HEK293 (cell line): ENCODE data around the gene TCP11.

Source experiments
- CTCF ChIA-PET: fragments of 350-600 bp; formaldehyde crosslinking; extraction: SDS; loops from one replicate; lab custom pipeline; 2021; ENCODE audit warnings: antibody characterized with exemption; lab: Yijun Ruan, JAX
- POLR2A ChIA-PET: fragments of 300-600 bp; formaldehyde crosslinking; extraction: SDS; loops from one replicate; lab custom pipeline; 2020; ENCODE audit warnings: antibody characterized with exemption, inconsistent platforms; lab: Yijun Ruan, JAX
- H3K27ac ChIP-seq: fragments of 200-500 bp; sonication (Bioruptor generic); 2 replicates; pipeline ENCODE4 v1.5.1; 2014; ENCODE audit warnings: low read depth, low read length, control low read depth, inconsistent platforms; ENCODE audit errors: extremely low read depth
- H3K36me3 ChIP-seq, 2 experiments: fragments of 200-500 bp in 1 of 2; sonication (Bioruptor generic) in 1 of 2; 1 replicate in 1 of 2; 2 replicates in 1 of 2; pipeline ENCODE4 v1.5.1; 2014 to 2017; ENCODE audit warnings: inconsistent platforms in 2 of 2, low read length in 2 of 2; ENCODE audit not compliant: control insufficient read depth in 2 of 2, insufficient read depth in 1 of 2
- H3K4me1 ChIP-seq: fragments of 200-500 bp; sonication (Bioruptor generic); 2 replicates; pipeline ENCODE4 v1.5.1; 2014; ENCODE audit warnings: mild to moderate bottlenecking, low read length, inconsistent platforms; ENCODE audit not compliant: control insufficient read depth, insufficient read depth
- H3K4me3 ChIP-seq: 2 replicates; pipeline ENCODE4 v1.5.1; 2011; ENCODE audit warnings: low read depth, mild to moderate bottlenecking, control low read depth, low read length, moderate library complexity
- H3K9me3 ChIP-seq: fragments of 200-500 bp; sonication (Bioruptor generic); 2 replicates; pipeline ENCODE4 v1.5.1; 2014; ENCODE audit warnings: low read depth, low read length, inconsistent platforms; ENCODE audit not compliant: control insufficient read depth, insufficient read depth
- BCL11A ChIP-seq: fragments of 450-650 bp; formaldehyde crosslinking; IDR thresholded peaks from 2 replicates; pipeline ENCODE4 v1.5.1; 2016; ENCODE audit warnings: low read depth, missing biosample characterization, missing genetic modification characterization
- GLIS1 ChIP-seq: fragments of 450-650 bp; formaldehyde crosslinking; IDR thresholded peaks from 2 replicates; pipeline ENCODE4 v1.5.1; 2016; ENCODE audit warnings: missing biosample characterization, missing genetic modification characterization
- KLF16 ChIP-seq: fragments of 450-650 bp; formaldehyde crosslinking; IDR thresholded peaks from 2 replicates; pipeline ENCODE4 v1.5.1; 2017; ENCODE audit warnings: missing biosample characterization, missing genetic modification characterization
- MZF1 ChIP-seq: fragments of 450-650 bp; formaldehyde crosslinking; IDR thresholded peaks from 2 replicates; pipeline ENCODE4 v1.5.1; 2017; ENCODE audit warnings: missing biosample characterization, missing genetic modification characterization, borderline replicate concordance
- PRDM1 ChIP-seq: fragments of 450-650 bp; formaldehyde crosslinking; IDR thresholded peaks from 2 replicates; pipeline ENCODE4; 2016; ENCODE audit warnings: missing biosample characterization, missing genetic modification characterization
- ZFP37 ChIP-seq: fragments of 450-650 bp; formaldehyde crosslinking; IDR thresholded peaks from 2 replicates; pipeline ENCODE4 v1.5.1; 2016; ENCODE audit warnings: missing biosample characterization, missing genetic modification characterization
- ZNF175 ChIP-seq: fragments of 450-650 bp; formaldehyde crosslinking; IDR thresholded peaks from 2 replicates; pipeline ENCODE4 v1.5.1; 2016; ENCODE audit warnings: missing biosample characterization, missing genetic modification characterization
- ZNF211 ChIP-seq: fragments of 450-650 bp; formaldehyde crosslinking; IDR thresholded peaks from 2 replicates; pipeline ENCODE4 v1.5.1; 2016; ENCODE audit warnings: low read depth, missing biosample characterization, missing genetic modification characterization
- ZNF24 ChIP-seq: fragments of 450-650 bp; formaldehyde crosslinking; IDR thresholded peaks from 2 replicates; pipeline ENCODE4 v1.5.1; 2016; ENCODE audit warnings: missing biosample characterization, missing genetic modification characterization
- ZNF266 ChIP-seq: fragments of 450-650 bp; formaldehyde crosslinking; IDR thresholded peaks from 2 replicates; pipeline ENCODE4 v1.5.1; 2016; ENCODE audit warnings: missing biosample characterization, missing genetic modification characterization, low read depth
- ZNF274 ChIP-seq, 2 experiments: fragments of 200-500 bp in 1 of 2; fragments of 450-650 bp in 1 of 2; sonication (Bioruptor generic) in 1 of 2; formaldehyde crosslinking in 1 of 2; IDR thresholded peaks; 2 replicates each; pipeline versions ENCODE4 v1.5.1 to v1.6.1; 2014 to 2016; ENCODE audit warnings: borderline replicate concordance in 1 of 2, inconsistent platforms in 1 of 2, low read length in 1 of 2, missing biosample characterization in 1 of 2, missing genetic modification characterization in 1 of 2
- ZNF398 ChIP-seq: fragments of 450-650 bp; formaldehyde crosslinking; IDR thresholded peaks from 2 replicates; pipeline ENCODE4 v1.5.1; 2017; ENCODE audit warnings: missing biosample characterization, missing genetic modification characterization
- ZNF416 ChIP-seq: fragments of 450-650 bp; formaldehyde crosslinking; IDR thresholded peaks from 2 replicates; pipeline ENCODE4 v1.5.1; 2016; ENCODE audit warnings: missing biosample characterization, missing genetic modification characterization
- ZNF510 ChIP-seq: fragments of 450-650 bp; formaldehyde crosslinking; IDR thresholded peaks from 2 replicates; pipeline ENCODE4 v1.5.1; 2018; ENCODE audit warnings: mild to moderate bottlenecking, missing genetic modification characterization, missing biosample characterization; ENCODE audit not compliant: insufficient replicate concordance
- ZNF571 ChIP-seq: fragments of 450-650 bp; formaldehyde crosslinking; IDR thresholded peaks from 2 replicates; pipeline ENCODE4 v1.5.0; 2017; ENCODE audit warnings: missing biosample characterization, missing genetic modification characterization
- ZNF596 ChIP-seq: fragments of 450-650 bp; IDR thresholded peaks from 2 replicates; pipeline ENCODE4 v1.5.0; 2018; ENCODE audit warnings: missing biosample characterization, mild to moderate bottlenecking, missing genetic modification characterization, moderate library complexity
- ZNF621 ChIP-seq: fragments of 450-650 bp; formaldehyde crosslinking; IDR thresholded peaks from 2 replicates; pipeline ENCODE4 v1.5.1; 2017; ENCODE audit warnings: missing biosample characterization, missing genetic modification characterization
- ZNF629 ChIP-seq: fragments of 450-650 bp; formaldehyde crosslinking; IDR thresholded peaks from 2 replicates; pipeline ENCODE4 v1.5.1; 2017; ENCODE audit warnings: missing biosample characterization, missing genetic modification characterization
- ZNF658 ChIP-seq: fragments of 450-650 bp; formaldehyde crosslinking; IDR thresholded peaks from 2 replicates; pipeline ENCODE4; 2016; ENCODE audit warnings: missing biosample characterization, missing genetic modification characterization
- ZNF785 ChIP-seq: fragments of 450-650 bp; formaldehyde crosslinking; IDR thresholded peaks from 2 replicates; pipeline ENCODE4 v1.5.1; 2016; ENCODE audit warnings: missing biosample characterization, missing genetic modification characterization
- ZNF792 ChIP-seq: fragments of 450-650 bp; formaldehyde crosslinking; IDR thresholded peaks from 2 replicates; pipeline ENCODE4 v1.5.1; 2016; ENCODE audit warnings: missing biosample characterization, missing genetic modification characterization
- ZNF830 ChIP-seq: fragments of 450-650 bp; IDR thresholded peaks from 2 replicates; pipeline ENCODE4 v1.5.0; 2018; ENCODE audit warnings: missing biosample characterization, missing genetic modification characterization, low read depth, mild to moderate bottlenecking, moderate library complexity
- TF ChIP-seq, protein P1 (sequence below): fragments of 450-650 bp; formaldehyde crosslinking; IDR thresholded peaks from 2 replicates; pipeline ENCODE4 v1.5.1; 2016; ENCODE audit warnings: missing biosample characterization, missing genetic modification characterization, borderline replicate concordance

The TCP11 gene

GRCh38 chr6:35141007-35141655 is at the start of gene TCP11:
TSS of gene TCP11 (minus strand) at chr6:35141339. CDS start at chr6:35140870, 469 bp downstream.
- CTCF ChIA-PET = interaction anchor here (1.3 to 5.4 kb wide), 6 partner anchors 20 to 155 kb away, joined by 4 to 165 read pairs (median 28); no protein-coding TSS in a partner anchor
- no peak for TF ChIP-seq ZNF175 (tag by site-specific recombination)
- no peak for TF ChIP-seq ZNF596
- TF ChIP-seq BCL11A (tag by site-specific recombination) = no peak
- no peak for TF ChIP-seq ZNF24
- TF ChIP-seq, all 188 proteins: peak for 0
- Histone ChIP-seq H3K4me3 (no peak within 1 kb of the TSS), H3K9me3 (no peaks in the 10 kb centered on the region), H3K4me1 (peaks cover 2% of the 10 kb centered on the region; the same call in 1 of the 2 replicates), H3K36me3 (no peaks in the 10 kb centered on the region), H3K27ac (no peak within 1 kb of the TSS)
- POLR2A ChIA-PET = interaction anchor here (0.5 kb wide), 1 partner anchor 10 kb away, joined by 4 read pairs; no protein-coding TSS in a partner anchor

DNA sequence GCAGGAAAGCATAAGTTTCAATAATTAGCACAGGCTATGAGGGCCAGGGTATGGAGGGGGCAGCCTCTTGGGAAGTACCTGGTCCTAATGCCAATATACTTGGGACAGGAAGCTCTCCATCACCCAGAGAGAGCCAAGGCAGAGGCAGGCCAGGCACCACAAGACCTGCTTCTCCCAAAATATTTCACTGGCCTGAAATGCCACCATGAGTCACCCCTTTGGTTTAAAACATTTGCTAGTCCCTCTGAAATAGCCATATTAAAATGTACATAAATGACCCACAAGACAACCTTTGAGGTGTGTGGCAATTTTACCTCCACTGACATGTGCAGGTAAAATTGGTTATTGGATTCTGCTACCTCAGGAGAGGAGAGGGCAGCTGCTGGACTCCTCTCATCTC is 49.2 kb upstream of the TCP11 start:
- H3K36me3 ChIP-seq = no peaks in the 10 kb centered on the region
- no peaks in the 10 kb centered on the region for H3K9me3 ChIP-seq
- no peak for TF ChIP-seq ZFP37 (tag by site-specific recombination)
- TF ChIP-seq ZNF596 = no peak
- TF ChIP-seq ZNF629 (tag by site-specific recombination) = no peak
- CTCF ChIA-PET = interaction anchor here (5.9 kb wide), 1 partner anchor 14 kb away, joined by 42 read pairs; no protein-coding TSS in a partner anchor
- POLR2A ChIA-PET = no interaction called here
- H3K4me1 ChIP-seq = no peaks in the 10 kb centered on the region; the same call in 1 of the 2 replicates
- H3K27ac ChIP-seq = no peak overlapping the region
- H3K4me3 ChIP-seq = no peak overlapping the region

DNA sequence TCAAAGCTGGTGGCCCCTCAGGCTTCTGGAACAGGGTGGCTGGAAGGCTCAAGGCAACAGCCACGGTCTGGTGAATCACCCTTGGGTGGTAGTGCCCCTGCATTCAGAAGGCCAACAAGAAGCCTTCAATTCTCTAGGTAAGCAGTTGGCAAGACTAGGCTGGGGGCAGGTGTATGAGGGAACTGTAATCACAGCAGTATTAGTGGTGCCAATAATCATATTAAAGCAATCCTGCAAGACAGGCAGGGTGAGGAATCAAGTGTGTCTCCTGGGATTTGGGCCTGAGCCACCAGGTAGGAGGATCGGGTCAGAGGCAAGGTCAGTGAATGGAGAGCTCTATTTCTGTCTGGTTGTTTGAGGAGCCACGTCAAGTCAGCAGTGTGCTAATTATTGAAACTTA is 47.7 kb upstream of the TCP11 start:
- TF ChIP-seq ZFP37 (tag by site-specific recombination) = no peak
- no peak for TF ChIP-seq ZNF621 (tag by site-specific recombination)
- TF ChIP-seq, protein P1, sequence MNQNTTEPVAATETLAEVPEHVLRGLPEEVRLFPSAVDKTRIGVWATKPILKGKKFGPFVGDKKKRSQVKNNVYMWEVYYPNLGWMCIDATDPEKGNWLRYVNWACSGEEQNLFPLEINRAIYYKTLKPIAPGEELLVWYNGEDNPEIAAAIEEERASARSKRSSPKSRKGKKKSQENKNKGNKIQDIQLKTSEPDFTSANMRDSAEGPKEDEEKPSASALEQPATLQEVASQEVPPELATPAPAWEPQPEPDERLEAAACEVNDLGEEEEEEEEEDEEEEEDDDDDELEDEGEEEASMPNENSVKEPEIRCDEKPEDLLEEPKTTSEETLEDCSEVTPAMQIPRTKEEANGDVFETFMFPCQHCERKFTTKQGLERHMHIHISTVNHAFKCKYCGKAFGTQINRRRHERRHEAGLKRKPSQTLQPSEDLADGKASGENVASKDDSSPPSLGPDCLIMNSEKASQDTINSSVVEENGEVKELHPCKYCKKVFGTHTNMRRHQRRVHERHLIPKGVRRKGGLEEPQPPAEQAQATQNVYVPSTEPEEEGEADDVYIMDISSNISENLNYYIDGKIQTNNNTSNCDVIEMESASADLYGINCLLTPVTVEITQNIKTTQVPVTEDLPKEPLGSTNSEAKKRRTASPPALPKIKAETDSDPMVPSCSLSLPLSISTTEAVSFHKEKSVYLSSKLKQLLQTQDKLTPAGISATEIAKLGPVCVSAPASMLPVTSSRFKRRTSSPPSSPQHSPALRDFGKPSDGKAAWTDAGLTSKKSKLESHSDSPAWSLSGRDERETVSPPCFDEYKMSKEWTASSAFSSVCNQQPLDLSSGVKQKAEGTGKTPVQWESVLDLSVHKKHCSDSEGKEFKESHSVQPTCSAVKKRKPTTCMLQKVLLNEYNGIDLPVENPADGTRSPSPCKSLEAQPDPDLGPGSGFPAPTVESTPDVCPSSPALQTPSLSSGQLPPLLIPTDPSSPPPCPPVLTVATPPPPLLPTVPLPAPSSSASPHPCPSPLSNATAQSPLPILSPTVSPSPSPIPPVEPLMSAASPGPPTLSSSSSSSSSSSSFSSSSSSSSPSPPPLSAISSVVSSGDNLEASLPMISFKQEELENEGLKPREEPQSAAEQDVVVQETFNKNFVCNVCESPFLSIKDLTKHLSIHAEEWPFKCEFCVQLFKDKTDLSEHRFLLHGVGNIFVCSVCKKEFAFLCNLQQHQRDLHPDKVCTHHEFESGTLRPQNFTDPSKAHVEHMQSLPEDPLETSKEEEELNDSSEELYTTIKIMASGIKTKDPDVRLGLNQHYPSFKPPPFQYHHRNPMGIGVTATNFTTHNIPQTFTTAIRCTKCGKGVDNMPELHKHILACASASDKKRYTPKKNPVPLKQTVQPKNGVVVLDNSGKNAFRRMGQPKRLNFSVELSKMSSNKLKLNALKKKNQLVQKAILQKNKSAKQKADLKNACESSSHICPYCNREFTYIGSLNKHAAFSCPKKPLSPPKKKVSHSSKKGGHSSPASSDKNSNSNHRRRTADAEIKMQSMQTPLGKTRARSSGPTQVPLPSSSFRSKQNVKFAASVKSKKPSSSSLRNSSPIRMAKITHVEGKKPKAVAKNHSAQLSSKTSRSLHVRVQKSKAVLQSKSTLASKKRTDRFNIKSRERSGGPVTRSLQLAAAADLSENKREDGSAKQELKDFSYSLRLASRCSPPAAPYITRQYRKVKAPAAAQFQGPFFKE (tag by site-specific recombination) = no peak
- TF ChIP-seq ZNF398 (tag by site-specific recombination) = no peak
- TF ChIP-seq ZNF830 (tag by site-specific recombination) = no peak
- TF ChIP-seq KLF16 (tag by site-specific recombination) = no peak
- TF ChIP-seq ZNF785 (tag by site-specific recombination) = no peak
- no peak for TF ChIP-seq ZNF792 (tag by site-specific recombination)
- no peak for TF ChIP-seq ZNF510 (tag by site-specific recombination)
- TF ChIP-seq ZNF274 (IDR thresholded peaks at IDR 0.05; ENCODE audit: low read length) = no peak
- TF ChIP-seq ZNF274 (tag by site-specific recombination; IDR thresholded peaks at IDR 0.05; ENCODE audit: borderline replicate concordance) = no peak
- no peak for TF ChIP-seq ZNF211
- no peak for TF ChIP-seq PRDM1 (tag by site-specific recombination)
- no peak for TF ChIP-seq MZF1
- TF ChIP-seq ZNF416 (tag by site-specific recombination) = no peak
- no peak for TF ChIP-seq ZNF266 (tag by site-specific recombination)
- no peak for TF ChIP-seq GLIS1 (tag by site-specific recombination)
- TF ChIP-seq ZNF571 (tag by site-specific recombination) = no peak
- no peak for TF ChIP-seq ZNF658
- POLR2A ChIA-PET = no interaction called here
- H3K27ac ChIP-seq = no peak overlapping the region
- CTCF ChIA-PET = interaction anchor here (0.6 to 1.9 kb wide), 2 partner anchors 9 to 16 kb away, joined by 3 to 4 read pairs; no protein-coding TSS in a partner anchor
- no peaks in the 10 kb centered on the region for H3K9me3 ChIP-seq
- no peaks in the 10 kb centered on the region for H3K36me3 ChIP-seq
- no peak overlapping the region for H3K4me3 ChIP-seq
- no peaks in the 10 kb centered on the region; the same call in 1 of the 2 replicates for H3K4me1 ChIP-seq
